Neuronal stem cell (in vitro differentiated cells): Measurements from ENCODE around the gene LYRM4.
A peak's percentile ranks its signal among the peaks of the same experiment; 100 is the strongest.

Experiments used
- DNase-seq: peaks from one replicate; pipeline ENCODE4 v3.0.0-alpha.2; 2013; ENCODE audit warnings: low spot score
- H2AFZ ChIP-seq: one replicate; pipeline ENCODE4 v1.6.1; 2013; ENCODE audit warnings: mild to moderate bottlenecking, low read length, inconsistent platforms
- H2AK5ac ChIP-seq: 2 replicates; pipeline ENCODE4 v1.6.1; 2013; ENCODE audit warnings: low read depth, mild to moderate bottlenecking, inconsistent platforms, low read length, moderate library complexity, mixed read lengths
- H2BK120ac ChIP-seq: 2 replicates; pipeline ENCODE4 v1.6.1; 2013; ENCODE audit warnings: low read depth, mild to moderate bottlenecking, inconsistent platforms, low read length, moderate library complexity, mixed read lengths
- H2BK12ac ChIP-seq: one replicate; pipeline ENCODE4 v1.6.1; 2013; ENCODE audit warnings: low read length, inconsistent platforms
- H2BK15ac ChIP-seq: 2 replicates; pipeline ENCODE4 v1.6.1; 2013; ENCODE audit warnings: mild to moderate bottlenecking, low read length, inconsistent platforms, mixed read lengths
- H2BK5ac ChIP-seq: one replicate; pipeline ENCODE4 v1.6.1; 2013; ENCODE audit warnings: inconsistent platforms, mild to moderate bottlenecking, low read length, moderate library complexity
- H3K14ac ChIP-seq: one replicate; pipeline ENCODE4 v1.6.1; 2013; ENCODE audit warnings: low read length, inconsistent platforms
- H3K18ac ChIP-seq: 2 replicates; pipeline ENCODE4 v1.6.1; 2013; ENCODE audit warnings: low read length, inconsistent platforms
- H3K23ac ChIP-seq: 2 replicates; pipeline ENCODE4 v1.6.1; 2013; ENCODE audit warnings: low read depth, mild to moderate bottlenecking, mixed read lengths, low read length, inconsistent platforms; ENCODE audit not compliant: poor library complexity
- H3K27ac ChIP-seq: replicated peaks from 3 replicates; pipeline ENCODE4 v1.5.1; 2013; ENCODE audit warnings: low read length, inconsistent platforms
- H3K27me3 ChIP-seq, 3 experiments: 2 replicates each; pipeline ENCODE4 v1.6.1; 2013; ENCODE audit warnings: low read length in 3 of 3, mild to moderate bottlenecking in 2 of 3, inconsistent platforms in 1 of 3, low read depth in 1 of 3, mixed read lengths in 1 of 3, moderate library complexity in 1 of 3; ENCODE audit not compliant: control insufficient read depth in 3 of 3, insufficient read depth in 3 of 3
- H3K36me3 ChIP-seq, 2 donors: replicated peaks in 1 of 2; 2 replicates each; pipeline ENCODE4 v1.6.1; 2013; ENCODE audit warnings: low read length in 2 of 2; ENCODE audit not compliant: control insufficient read depth in 2 of 2, insufficient read depth in 2 of 2
- H3K4ac ChIP-seq: 2 replicates; pipeline ENCODE4 v1.6.1; 2013; ENCODE audit warnings: inconsistent platforms, mild to moderate bottlenecking, low read length, moderate library complexity
- H3K4me1 ChIP-seq, 2 donors: 1 replicate in 1 of 2; 2 replicates in 1 of 2; pipeline ENCODE4 v1.6.1; 2013; ENCODE audit warnings: low read length in 2 of 2, low read depth in 1 of 2; ENCODE audit not compliant: control insufficient read depth in 2 of 2, insufficient read depth in 1 of 2
- H3K4me2 ChIP-seq: one replicate; pipeline ENCODE4 v1.6.1; 2013; ENCODE audit warnings: mild to moderate bottlenecking, low read length, inconsistent platforms; ENCODE audit not compliant: insufficient read depth, poor library complexity, severe bottlenecking
- H3K4me3 ChIP-seq, 2 donors: 2 replicates each; pipeline ENCODE4 v1.5.1; 2013; ENCODE audit warnings: low read length in 2 of 2, mild to moderate bottlenecking in 2 of 2, inconsistent platforms in 1 of 2, moderate library complexity in 1 of 2
- H3K79me1 ChIP-seq: one replicate; pipeline ENCODE4 v1.6.1; 2013; ENCODE audit warnings: low read depth, mild to moderate bottlenecking, inconsistent platforms, low read length, moderate library complexity
- H3K9ac ChIP-seq: one replicate; pipeline ENCODE4 v1.6.1; 2013; ENCODE audit warnings: mild to moderate bottlenecking, low read depth, low read length, inconsistent platforms; ENCODE audit not compliant: poor library complexity
- H3K9me3 ChIP-seq, 2 donors: replicated peaks in 1 of 2; 2 replicates each; pipeline versions ENCODE3 to v1.6.1; 2013; ENCODE audit warnings: low read length in 2 of 2, mild to moderate bottlenecking in 2 of 2, inconsistent platforms in 1 of 2, low read depth in 1 of 2, mixed read lengths in 1 of 2, moderate library complexity in 1 of 2; ENCODE audit not compliant: control insufficient read depth in 2 of 2, insufficient read depth in 1 of 2
- H4K8ac ChIP-seq: one replicate; pipeline ENCODE4 v1.6.1; 2013; ENCODE audit warnings: low read depth, mild to moderate bottlenecking, inconsistent platforms, low read length, moderate library complexity
- H4K91ac ChIP-seq: one replicate; pipeline ENCODE4 v1.6.1; 2013; ENCODE audit warnings: low read length, low read depth, mild to moderate bottlenecking, inconsistent platforms; ENCODE audit not compliant: poor library complexity
- WGBS, 2 donors: extraction: QIAGEN DNeasy Blood & Tissue Kit; methylation state at CpG; one replicate each; pipeline ENCODE4 v1.1.7; 2013; ENCODE audit warnings: missing lambda C conversion rate in 2 of 2, mixed read lengths in 1 of 2; ENCODE audit not compliant: insufficient read length in 2 of 2, insufficient replicate concordance in 1 of 2; ENCODE audit errors: extremely low coverage in 2 of 2; 5-methylcytosine and 5-hydroxymethylcytosine counted together

Gene LYRM4

GRCh38 chr6:5202206-5202605 lies 58.5 kb downstream of the LYRM4 start:
- H4K8ac ChIP-seq = peak overlapping the region; percentile 73
- no peak overlapping the region for H3K9ac ChIP-seq
- no peaks in the 10 kb centered on the region for H3K27me3 ChIP-seq
- no peak overlapping the region for H4K91ac ChIP-seq
- H2AK5ac ChIP-seq = no peak overlapping the region
- H3K36me3 ChIP-seq = peaks cover 0 to 3% of the 10 kb centered on the region in 2 donors
- H3K4me2 ChIP-seq = no peak overlapping the region
- no peak overlapping the region for H2AFZ ChIP-seq
- no peak overlapping the region for H3K14ac ChIP-seq
- H3K27ac ChIP-seq = no peak overlapping the region
- DNase-seq = no peak
- H3K9me3 ChIP-seq = no peaks in the 10 kb centered on the region
- H2BK12ac ChIP-seq = no peak overlapping the region
- no peak overlapping the region for H3K18ac ChIP-seq
- no peak overlapping the region for H2BK15ac ChIP-seq
- H3K23ac ChIP-seq = no peak overlapping the region
- H3K4me1 ChIP-seq = peaks cover 29 to 39% of the 10 kb centered on the region in 2 donors
- no peak overlapping the region for H2BK5ac ChIP-seq
- no peaks in the 10 kb centered on the region for H3K79me1 ChIP-seq
- H3K4me3 ChIP-seq = no peak overlapping the region
- H2BK120ac ChIP-seq = no peak overlapping the region
- H3K4ac ChIP-seq = no peak overlapping the region

DNA sequence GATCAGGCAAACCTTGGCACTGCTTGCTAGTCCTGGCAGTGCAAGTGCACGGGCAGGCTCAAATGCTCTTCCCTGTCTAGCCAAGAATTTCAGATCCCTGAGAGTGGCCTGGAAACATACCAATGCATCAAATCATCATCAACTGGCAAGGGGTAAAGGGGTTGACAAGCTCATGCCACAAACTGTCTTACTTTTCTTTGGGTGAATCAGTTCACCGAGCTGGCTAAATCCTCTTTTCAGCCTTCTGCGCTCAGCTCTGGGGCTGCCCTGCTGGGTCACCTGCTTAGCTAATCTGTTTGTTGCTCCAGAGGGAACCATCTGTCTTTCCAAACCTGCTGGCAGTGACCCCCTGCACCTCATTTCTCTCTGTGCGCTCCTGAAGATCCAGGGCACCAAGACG lies 59.5 kb downstream of the LYRM4 start:
- Histone ChIP-seq H3K9me3 (no peaks in the 10 kb centered on the region), H3K4me2 (no peak overlapping the region), H2AFZ (no peak overlapping the region), H2BK5ac (no peak overlapping the region), H2BK15ac (no peak overlapping the region), H3K27me3 (no peaks in the 10 kb centered on the region), H3K4me1 (peaks cover 28 to 30% of the 10 kb centered on the region in 2 donors), H3K9ac (no peak overlapping the region), H2BK120ac (no peak overlapping the region), H4K91ac (no peak overlapping the region), H4K8ac (no peak overlapping the region), H3K79me1 (no peaks in the 10 kb centered on the region), H3K4me3 (no peak overlapping the region), H3K14ac (no peak overlapping the region), H3K27ac (no peak overlapping the region), H3K23ac (no peak overlapping the region), H3K4ac (no peak overlapping the region), H3K18ac (no peak overlapping the region), H2AK5ac (no peak overlapping the region), H3K36me3 (peaks cover 0 to 3% of the 10 kb centered on the region in 2 donors), H2BK12ac (no peak overlapping the region)
- DNase-seq = no peak
- WGBS, 2 donors = no CpG with 5 or more reads among the region's 5 CpGs

GRCh38 chr6:5199702-5200101 lies 61.0 kb downstream of the LYRM4 start:
- Histone ChIP-seq H4K91ac (no peak overlapping the region), H3K36me3 (peaks cover 3% of the 10 kb centered on the region in 2 donors), H3K79me1 (no peaks in the 10 kb centered on the region), H3K27ac (no peak overlapping the region), H3K4ac (no peak overlapping the region), H3K4me2 (no peak overlapping the region), H3K9ac (no peak overlapping the region), H3K4me1 (peaks cover 15 to 16% of the 10 kb centered on the region in 2 donors), H2BK12ac (no peak overlapping the region), H2BK15ac (no peak overlapping the region), H4K8ac (no peak overlapping the region), H3K23ac (no peak overlapping the region), H3K27me3 (no peaks in the 10 kb centered on the region), H3K9me3 (peaks cover 0 to 3% of the 10 kb centered on the region in 2 donors), H2AFZ (no peak overlapping the region), H3K4me3 (no peak overlapping the region), H2BK120ac (no peak overlapping the region), H3K14ac (no peak overlapping the region), H2BK5ac (no peak overlapping the region), H2AK5ac (no peak overlapping the region), H3K18ac (no peak overlapping the region)
- DNase-seq = no peak

GRCh38 chr6:5199283-5199682 lies 61.5 kb downstream of the LYRM4 start:
- H2AFZ ChIP-seq = no peak overlapping the region
- H3K23ac ChIP-seq = no peak overlapping the region
- H3K9me3 ChIP-seq = peaks cover 0 to 3% of the 10 kb centered on the region in 2 donors
- no peaks in the 10 kb centered on the region for H3K79me1 ChIP-seq
- no peaks in the 10 kb centered on the region for H3K27me3 ChIP-seq
- no peak for DNase-seq
- no peak overlapping the region for H3K14ac ChIP-seq
- H3K9ac ChIP-seq = no peak overlapping the region
- H3K4me1 ChIP-seq = peaks cover 10 to 12% of the 10 kb centered on the region in 2 donors
- WGBS, 2 donors = no CpG with 5 or more reads among the region's 2 CpGs
- H3K36me3 ChIP-seq = peaks cover 3% of the 10 kb centered on the region in 2 donors
- H3K18ac ChIP-seq = no peak overlapping the region
- no peak overlapping the region for H4K91ac ChIP-seq
- no peak overlapping the region for H3K4me3 ChIP-seq
- H2BK15ac ChIP-seq = no peak overlapping the region
- no peak overlapping the region for H3K4me2 ChIP-seq
- H2BK120ac ChIP-seq = no peak overlapping the region
- H2AK5ac ChIP-seq = no peak overlapping the region
- no peak overlapping the region for H4K8ac ChIP-seq
- H3K4ac ChIP-seq = no peak overlapping the region
- H2BK5ac ChIP-seq = no peak overlapping the region
- no peak overlapping the region for H2BK12ac ChIP-seq
- no peak overlapping the region for H3K27ac ChIP-seq
